ENCODE measurements around the gene NF1. TPM values are rescaled to one million over a fixed set of nuclear protein-coding genes. Genes with fewer than 3 reads are reported as not detected.
"Not testable (repeated sequence)": the region's sequence is repeated elsewhere in the genome, so short reads cannot be mapped to it uniquely, and the experiment has no call there.

Gene NF1
- total RNA-seq, 1 donor = 21.9 TPM

DNA sequence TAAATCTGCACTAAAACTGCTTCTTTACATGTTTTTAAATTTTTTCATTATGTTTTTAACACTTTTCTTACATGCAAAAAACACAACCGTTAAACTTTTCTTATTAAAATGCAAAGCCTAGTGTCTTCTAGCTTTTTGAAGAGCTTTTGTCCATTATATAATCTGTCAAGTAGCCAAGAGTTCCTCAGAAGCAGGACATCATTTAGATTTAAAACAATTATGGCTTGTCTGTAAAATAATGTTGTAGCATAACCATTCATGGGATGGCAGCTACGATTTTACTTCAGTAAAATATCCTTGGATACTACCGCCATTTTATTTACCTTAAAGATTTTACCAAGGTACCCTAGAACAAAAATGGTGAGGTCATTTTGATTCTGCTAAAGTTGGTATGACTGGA lies 199.5 kb downstream of the NF1 start:
- H3K27me3 ChIP-seq (ENCODE audit: insufficient read depth, low read length) = no peaks in the 10 kb centered on the region
- no peak overlapping the region for H3K4me3 ChIP-seq (ENCODE audit: low read length)
- no peaks in the 10 kb centered on the region for H3K9me3 ChIP-seq (ENCODE audit: low read depth, low read length)
- no peaks in the 10 kb centered on the region for H3K4me1 ChIP-seq (ENCODE audit: insufficient read depth, low read length)

DNA sequence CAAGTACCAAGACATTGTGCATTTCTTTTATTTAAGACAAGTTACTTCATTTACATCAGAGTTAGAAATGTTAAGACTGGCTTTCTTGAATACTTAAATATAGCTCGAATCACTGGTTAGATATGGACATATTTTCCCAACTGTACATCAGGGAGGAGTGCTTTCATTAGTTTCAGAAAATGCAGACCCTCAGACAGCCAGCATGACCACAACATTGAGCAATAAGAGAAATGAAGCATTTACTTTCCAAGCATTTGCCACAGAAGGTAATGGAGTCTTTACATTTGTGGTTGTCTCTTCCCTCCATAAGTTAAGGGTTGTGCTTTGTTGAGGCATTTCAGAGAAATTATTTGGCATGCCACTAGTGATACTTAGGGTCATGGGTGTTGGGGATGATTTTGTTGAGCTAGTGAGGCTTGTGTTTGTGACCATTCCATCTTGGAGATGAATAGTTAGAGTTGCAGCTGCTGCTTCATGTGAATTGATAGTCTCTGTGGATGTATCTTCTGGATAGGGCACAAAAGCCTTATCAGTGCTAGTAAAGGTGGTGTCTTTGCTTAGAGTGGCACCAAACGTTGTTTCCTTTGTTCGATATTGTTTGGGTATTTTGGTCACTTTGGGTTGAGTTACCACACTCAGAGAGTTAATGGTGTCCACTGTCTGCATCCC lies 200.2 kb downstream of the NF1 start:
- no peak overlapping the region for H3K4me3 ChIP-seq (ENCODE audit: low read length)
- no peaks in the 10 kb centered on the region for H3K9me3 ChIP-seq (ENCODE audit: low read depth, low read length)

GRCh38 chr17:31295489-31295871 lies 200.7 kb downstream of the NF1 start:
- no peaks in the 10 kb centered on the region for H3K27me3 ChIP-seq (ENCODE audit: insufficient read depth, low read length)
- no peaks in the 10 kb centered on the region for H3K9me3 ChIP-seq (ENCODE audit: low read depth, low read length)
- no peaks in the 10 kb centered on the region for H3K4me1 ChIP-seq (ENCODE audit: insufficient read depth, low read length)
- H3K4me3 ChIP-seq (ENCODE audit: low read length) = no peak overlapping the region

More for the DNA sequence above, 200.2 kb downstream of the NF1 start:
- H3K4me1 ChIP-seq (ENCODE audit: insufficient read depth, low read length) = no peaks in the 10 kb centered on the region
- H3K27me3 ChIP-seq (ENCODE audit: insufficient read depth, low read length) = no peaks in the 10 kb centered on the region

DNA sequence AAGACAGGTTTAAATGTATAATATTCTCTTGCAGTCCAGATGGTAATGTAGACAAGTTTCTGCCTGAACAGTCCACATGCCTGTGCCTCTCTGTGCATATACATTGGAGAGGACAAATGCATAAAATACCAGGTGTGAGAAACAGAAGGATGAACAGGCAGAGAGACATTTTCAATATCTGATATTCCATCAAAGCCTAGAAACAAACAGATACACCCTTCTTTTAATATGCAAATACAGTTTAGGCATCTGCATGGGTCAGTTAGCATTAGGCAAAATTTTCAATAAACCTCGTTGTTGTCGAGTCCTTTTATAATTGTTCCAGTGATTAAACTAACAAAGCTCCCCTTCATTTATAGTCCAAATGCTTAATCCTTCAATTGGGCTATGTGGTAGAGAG lies 201.4 kb downstream of the NF1 start:
- Histone ChIP-seq H3K27me3 (ENCODE audit: insufficient read depth, low read length) (no peaks in the 10 kb centered on the region), H3K4me1 (ENCODE audit: insufficient read depth, low read length) (no peaks in the 10 kb centered on the region), H3K9me3 (ENCODE audit: low read depth, low read length) (no peaks in the 10 kb centered on the region), H3K4me3 (ENCODE audit: low read length) (no peak overlapping the region)

GRCh38 chr17:31297090-31297489 lies 202.3 kb downstream of the NF1 start, which contains the start of gene OMG:
TSS of gene OMG (minus strand) at chr17:31297239. CDS start at chr17:31296331, 908 bp downstream.
- Histone ChIP-seq H3K9me3 (ENCODE audit: low read depth, low read length) (no peaks in the 10 kb centered on the region), H3K27me3 (ENCODE audit: insufficient read depth, low read length) (no peaks in the 10 kb centered on the region), H3K4me1 (ENCODE audit: insufficient read depth, low read length) (no peaks in the 10 kb centered on the region), H3K4me3 (ENCODE audit: low read length) (no peak within 1 kb of the TSS)

DNA sequence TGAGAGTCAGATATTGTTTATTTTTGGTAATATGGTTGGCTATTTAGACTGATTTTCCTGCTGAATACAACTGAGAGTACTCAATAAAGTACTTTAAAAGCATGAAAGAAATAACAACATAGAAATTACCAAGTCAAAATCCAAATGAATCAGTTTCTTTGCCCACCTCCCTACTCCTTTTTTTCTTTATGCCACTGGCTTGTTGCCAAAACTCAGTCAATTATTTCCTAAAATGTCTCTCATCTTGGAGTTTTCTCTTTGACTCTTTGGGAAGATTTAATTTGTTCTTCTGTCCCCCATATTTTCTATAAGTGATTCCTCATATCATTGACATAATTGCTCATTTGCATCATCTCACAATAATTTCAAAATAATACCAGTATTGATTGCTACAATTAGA lies 204.8 kb downstream of the NF1 start:
- Histone ChIP-seq H3K9me3 (ENCODE audit: low read depth, low read length) (no peaks in the 10 kb centered on the region), H3K4me3 (ENCODE audit: low read length) (no peak overlapping the region), H3K4me1 (ENCODE audit: insufficient read depth, low read length) (peaks cover 5% of the 10 kb centered on the region), H3K27me3 (ENCODE audit: insufficient read depth, low read length) (no peaks in the 10 kb centered on the region)

DNA sequence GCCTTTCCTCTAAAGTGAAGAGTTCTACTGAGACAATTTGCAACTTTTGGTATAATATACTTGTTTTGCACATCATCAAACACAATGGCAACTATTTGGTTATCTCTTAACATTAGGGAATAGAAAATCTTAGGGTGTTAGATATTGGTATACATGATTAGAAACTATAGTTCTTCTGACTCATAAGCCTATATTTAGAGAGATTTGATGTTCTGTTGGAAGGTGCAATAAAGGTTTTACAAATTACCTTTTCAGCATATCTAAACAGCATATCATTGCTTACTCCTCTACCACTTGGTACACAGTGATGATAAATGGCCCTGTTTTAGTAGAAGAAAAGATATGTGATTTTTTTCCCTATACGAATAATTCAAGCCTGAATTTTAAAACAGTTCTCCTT lies 212.9 kb downstream of the NF1 start:
- Histone ChIP-seq H3K4me1 (ENCODE audit: insufficient read depth, low read length) (peaks cover 47% of the 10 kb centered on the region), H3K4me3 (ENCODE audit: low read length) (peak overlapping the region; percentile 88), H3K9me3 (ENCODE audit: low read depth, low read length) (no peaks in the 10 kb centered on the region), H3K27me3 (ENCODE audit: insufficient read depth, low read length) (no peaks in the 10 kb centered on the region)

DNA sequence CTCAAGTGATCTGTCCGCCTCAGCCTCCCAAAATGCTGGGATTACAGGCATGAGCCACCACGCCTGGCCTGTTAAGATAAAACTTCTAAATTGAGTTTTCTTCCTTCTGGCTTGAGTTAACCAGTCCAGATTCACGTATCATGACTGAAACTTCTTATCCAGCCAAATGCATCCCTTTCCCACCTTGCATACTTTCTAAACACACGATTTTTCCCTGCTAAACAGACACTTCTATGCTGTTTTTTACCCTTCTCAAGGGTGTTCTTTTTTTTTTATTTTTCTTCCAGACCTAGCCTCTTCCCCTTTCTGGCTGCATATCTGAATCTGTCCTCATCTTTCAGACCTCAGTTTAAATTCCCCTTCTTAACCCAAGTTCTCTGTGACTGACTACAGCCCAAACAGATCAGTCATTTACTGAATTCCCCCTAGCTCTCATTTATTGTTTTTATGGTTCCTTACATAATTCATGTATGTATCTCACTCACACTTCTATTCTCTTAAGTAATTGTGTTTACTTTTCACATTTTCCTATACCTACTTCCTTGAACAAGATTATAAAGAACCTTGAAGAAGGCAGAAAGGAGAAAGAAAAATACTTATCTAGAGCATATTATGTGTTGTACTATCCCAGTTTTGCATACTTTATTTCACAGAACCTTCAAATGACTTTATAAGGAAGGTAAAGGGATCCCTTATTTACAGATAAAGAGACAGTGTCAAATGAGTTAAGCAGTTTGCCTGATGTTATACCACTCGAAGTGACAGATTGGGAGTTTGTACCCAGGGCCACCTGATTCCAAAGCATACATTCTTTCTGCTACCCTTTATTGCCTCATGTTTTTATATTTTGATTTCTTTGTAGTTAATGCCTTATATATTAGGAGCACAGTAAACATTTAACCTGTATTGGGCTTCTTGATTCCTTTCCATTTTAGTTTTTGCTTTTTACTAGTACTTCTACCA lies 213.9 kb downstream of the NF1 start:
- H3K4me1 ChIP-seq (ENCODE audit: insufficient read depth, low read length) = peaks cover 47% of the 10 kb centered on the region
- H3K9me3 ChIP-seq (ENCODE audit: low read depth, low read length) = no peaks in the 10 kb centered on the region
- peak overlapping the region; percentile 88 for H3K4me3 ChIP-seq (ENCODE audit: low read length)
- no peaks in the 10 kb centered on the region for H3K27me3 ChIP-seq (ENCODE audit: insufficient read depth, low read length)

GRCh38 chr17:31309556-31309955 lies 214.8 kb downstream of the NF1 start:
- H3K4me3 ChIP-seq (ENCODE audit: low read length) = peak overlapping the region; percentile 88
- no peaks in the 10 kb centered on the region for H3K27me3 ChIP-seq (ENCODE audit: insufficient read depth, low read length)
- peaks cover 43% of the 10 kb centered on the region for H3K4me1 ChIP-seq (ENCODE audit: insufficient read depth, low read length)
- H3K9me3 ChIP-seq (ENCODE audit: low read depth, low read length) = no peaks in the 10 kb centered on the region

- peaks cover 42% of the 10 kb centered on the region for H3K4me1 ChIP-seq (ENCODE audit: insufficient read depth, low read length)
- no peaks in the 10 kb centered on the region for H3K27me3 ChIP-seq (ENCODE audit: insufficient read depth, low read length)
- H3K4me3 ChIP-seq (ENCODE audit: low read length) = peak overlapping the region; percentile 88
- no peaks in the 10 kb centered on the region for H3K9me3 ChIP-seq (ENCODE audit: low read depth, low read length)
Measured at GRCh38 chr17:31310260-31310659, 215.5 kb downstream of the NF1 start.

DNA sequence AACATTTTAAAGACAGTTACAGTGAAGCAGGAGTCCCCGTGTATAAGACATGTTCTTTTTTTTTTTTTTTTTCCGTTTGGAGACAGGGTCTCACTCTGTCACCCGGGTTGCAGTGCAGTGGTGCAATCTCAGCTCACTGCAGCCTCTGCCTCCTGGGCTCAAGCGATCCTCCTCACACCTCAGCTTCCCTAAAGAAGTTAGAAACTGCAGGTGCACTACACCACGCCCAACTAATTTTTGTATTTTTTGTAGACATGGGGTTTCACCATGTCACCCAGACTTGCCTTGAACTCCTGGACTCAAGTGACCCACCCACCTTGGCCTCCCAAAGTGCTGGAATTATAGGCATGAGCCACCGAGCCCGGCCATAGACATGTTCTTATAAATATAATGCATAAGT lies 216.1 kb downstream of the NF1 start:
- Histone ChIP-seq H3K4me3 (ENCODE audit: low read length) (peak overlapping the region; percentile 88), H3K4me1 (ENCODE audit: insufficient read depth, low read length) (peaks cover 47% of the 10 kb centered on the region)

DNA sequence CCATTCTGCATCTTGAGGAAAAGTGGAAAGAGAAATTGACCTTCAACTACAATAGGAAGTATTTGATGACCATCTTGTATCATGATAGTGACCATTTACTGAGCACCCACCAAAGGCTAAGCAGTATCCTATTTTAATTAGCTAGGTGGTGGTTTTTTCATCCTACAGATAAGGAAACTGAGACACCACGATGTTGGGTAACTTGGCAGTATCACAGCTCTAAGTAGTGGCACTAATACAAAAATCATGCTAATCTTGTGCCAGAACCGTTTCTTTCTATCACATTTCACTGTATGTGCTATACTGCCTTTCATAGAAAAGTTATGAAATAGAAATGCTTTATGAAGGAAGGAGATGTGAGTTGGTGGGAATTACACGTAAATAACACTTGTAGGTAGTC lies 216.7 kb downstream of the NF1 start:
- Histone ChIP-seq H3K4me3 (ENCODE audit: low read length) (peak overlapping the region; percentile 88), H3K27me3 (ENCODE audit: insufficient read depth, low read length) (no peaks in the 10 kb centered on the region), H3K9me3 (ENCODE audit: low read depth, low read length) (no peaks in the 10 kb centered on the region), H3K4me1 (ENCODE audit: insufficient read depth, low read length) (peaks cover 46% of the 10 kb centered on the region)

More for the DNA sequence above, 216.1 kb downstream of the NF1 start:
- H3K27me3 ChIP-seq (ENCODE audit: insufficient read depth, low read length) = no peaks in the 10 kb centered on the region
- no peaks in the 10 kb centered on the region for H3K9me3 ChIP-seq (ENCODE audit: low read depth, low read length)

- H3K4me1 ChIP-seq (ENCODE audit: insufficient read depth, low read length) = peaks cover 46% of the 10 kb centered on the region
- not testable (repeated sequence) for H3K27me3 ChIP-seq (ENCODE audit: insufficient read depth, low read length); H3K9me3 ChIP-seq (ENCODE audit: low read depth, low read length)
- peak overlapping the region; percentile 88 for H3K4me3 ChIP-seq (ENCODE audit: low read length)
Measured at GRCh38 chr17:31312223-31312622, 217.4 kb downstream of the NF1 start.

DNA sequence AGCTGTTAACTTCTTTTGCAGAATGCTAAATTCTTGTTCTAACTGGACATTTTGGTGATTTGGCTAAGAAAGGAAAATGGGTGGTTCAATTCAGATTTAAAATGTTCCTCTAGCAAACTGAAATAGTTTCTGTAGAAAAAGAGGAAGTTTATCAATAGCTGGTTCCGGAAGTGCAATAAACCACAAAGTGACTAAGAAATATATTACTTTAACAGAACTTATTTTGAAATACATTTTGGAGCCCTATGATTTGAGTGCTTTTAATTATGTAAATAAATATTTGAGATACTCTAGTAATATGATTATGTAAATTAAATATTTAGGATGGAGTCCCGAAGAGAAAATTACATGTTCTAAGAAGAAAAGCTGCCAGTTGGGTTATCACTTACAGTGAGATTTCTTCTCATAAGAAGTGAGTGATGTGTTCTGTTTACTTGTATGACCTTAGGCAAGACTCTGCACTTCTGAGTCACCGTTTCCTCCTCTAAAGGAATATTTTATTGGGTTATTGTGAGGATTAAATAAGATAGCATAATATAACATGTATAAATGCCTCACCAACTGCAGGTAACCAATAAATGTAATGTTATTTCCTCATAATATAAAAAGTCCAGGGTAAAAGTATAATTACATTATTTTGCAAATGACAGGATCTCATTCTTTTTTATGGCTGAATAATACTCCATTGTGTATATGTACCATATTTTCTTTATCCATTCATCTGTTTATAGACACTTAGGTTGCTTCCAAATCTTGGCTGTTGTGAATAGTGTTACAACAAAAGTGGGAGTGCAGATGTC lies 219.4 kb downstream of the NF1 start, which contains the start of gene EVI2B:
Gene EVI2B, minus strand, starts transcription at position 73 of the 800 bp plus-strand sequence. CDS start 8,445 bp downstream, outside the sequence.
- H3K27me3 ChIP-seq (ENCODE audit: insufficient read depth, low read length) = no peaks in the 10 kb centered on the region
- peak within 1 kb of the TSS; percentile 88 for H3K4me3 ChIP-seq (ENCODE audit: low read length)
- H3K4me1 ChIP-seq (ENCODE audit: insufficient read depth, low read length) = peaks cover 37% of the 10 kb centered on the region
- no peaks in the 10 kb centered on the region for H3K9me3 ChIP-seq (ENCODE audit: low read depth, low read length)

GRCh38 chr17:31314782-31315100 lies 220.0 kb downstream of the NF1 start:
- H3K27me3 ChIP-seq (ENCODE audit: insufficient read depth, low read length) = no peaks in the 10 kb centered on the region
- H3K4me1 ChIP-seq (ENCODE audit: insufficient read depth, low read length) = peaks cover 37% of the 10 kb centered on the region
- no peaks in the 10 kb centered on the region for H3K9me3 ChIP-seq (ENCODE audit: low read depth, low read length)
- no peak overlapping the region for H3K4me3 ChIP-seq (ENCODE audit: low read length)
